Endothelial cell of umbilical vein (primary cell): ENCODE results near the gene NMNAT3. TPM values are rescaled to one million over a fixed set of nuclear protein-coding genes. Genes with fewer than 3 reads are reported as not detected.

Experiments
- BruUV-seq: library from RNA; stranded (reverse); fragments of 400-500 nt; replicated peaks from 2 replicates; lab custom pipeline; 2021; lab: Mats Ljungman, UMichigan
- CTCF ChIA-PET: fragments of 300-600, 350-600 bp; sonication (Branson Sonifier 250); formaldehyde crosslinking; loops from one replicate; lab custom pipeline; 2021; ENCODE audit warnings: antibody characterized with exemption, inconsistent platforms; lab: Charles Lee
- POLR2A ChIA-PET: fragments of 300-600, 350-600 bp; sonication (Branson Sonifier 250); formaldehyde crosslinking; loops from one replicate; lab custom pipeline; 2021; ENCODE audit warnings: antibody characterized with exemption, inconsistent platforms; lab: Charles Lee
- DNase-seq: peaks from one replicate; pipeline ENCODE4 v3.0.0-alpha.2; 2011; ENCODE audit warnings: low read depth, low spot score
- FAIRE-seq: peaks from 2 replicates; lab custom pipeline; 2011; peaks lifted over from hg19 to GRCh38; lab: Jason Lieb, UNC
- H2AFZ ChIP-seq: 2 replicates; pipeline ENCODE4 v1.6.0; 2012; ENCODE audit warnings: low read depth, low read length, control low read depth, inconsistent platforms
- H3K27ac ChIP-seq: 2 replicates; pipeline ENCODE4 v1.5.1; 2011; ENCODE audit warnings: low read depth, mild to moderate bottlenecking, control low read depth, low read length, moderate library complexity; ENCODE audit not compliant: insufficient read depth
- H3K27me3 ChIP-seq, 2 experiments: 2 replicates each; pipeline versions ENCODE4 v1.6.0 to v1.6.1; 2011; ENCODE audit warnings: low read length in 2 of 2, mixed read lengths in 1 of 2; ENCODE audit not compliant: control insufficient read depth in 2 of 2, insufficient read depth in 2 of 2
- H3K36me3 ChIP-seq, 2 experiments: 2 replicates in 1 of 2; 3 replicates in 1 of 2; pipeline ENCODE4 v1.5.1; 2011; ENCODE audit warnings: low read length in 2 of 2, mild to moderate bottlenecking in 1 of 2, moderate library complexity in 1 of 2; ENCODE audit not compliant: control insufficient read depth in 2 of 2, insufficient read depth in 2 of 2; ENCODE audit errors: extremely low read depth in 1 of 2
- H3K4me1 ChIP-seq: 3 replicates; pipeline ENCODE4 v1.5.1; 2011; ENCODE audit warnings: mild to moderate bottlenecking, low read length; ENCODE audit not compliant: control insufficient read depth, insufficient read depth; ENCODE audit errors: extremely low read depth
- H3K4me2 ChIP-seq: 2 replicates; pipeline ENCODE4 v1.6.1; 2011; ENCODE audit warnings: low read length, control low read depth, mixed read lengths; ENCODE audit not compliant: insufficient read depth
- H3K4me3 ChIP-seq, 3 experiments: fragments of 200-600 bp in 1 of 3; sonication (generic), shearing (Covaris generic) in 1 of 3; replicated peaks in 1 of 3; 2 replicates each; pipeline ENCODE4 v1.5.1; 2011 to 2016; ENCODE audit warnings: control low read depth in 3 of 3, low read length in 3 of 3, mild to moderate bottlenecking in 2 of 3, inconsistent platforms in 1 of 3, low read depth in 1 of 3, moderate library complexity in 1 of 3; ENCODE audit not compliant: insufficient read depth in 1 of 3
- H3K79me2 ChIP-seq: 2 replicates; pipeline ENCODE4 v1.6.0; 2012; ENCODE audit warnings: low read length, inconsistent platforms; ENCODE audit not compliant: control insufficient read depth, insufficient read depth
- H3K9ac ChIP-seq: replicated peaks from 2 replicates; pipeline ENCODE3; 2011; ENCODE audit warnings: low read length, control low read depth; ENCODE audit not compliant: insufficient read depth; ENCODE audit errors: extremely low read depth
- H3K9me1 ChIP-seq: replicated peaks from 3 replicates; pipeline ENCODE4 v1.6.0; 2011; ENCODE audit warnings: mild to moderate bottlenecking, low read length; ENCODE audit not compliant: control insufficient read depth, insufficient read depth; ENCODE audit errors: extremely low read depth
- H3K9me3 ChIP-seq: replicated peaks from 2 replicates; pipeline ENCODE4 v1.5.1; 2012; ENCODE audit warnings: low read length, inconsistent platforms; ENCODE audit not compliant: control insufficient read depth, insufficient read depth
- H4K20me1 ChIP-seq: replicated peaks from 2 replicates; pipeline ENCODE3; 2011; ENCODE audit warnings: mild to moderate bottlenecking, low read length; ENCODE audit not compliant: control insufficient read depth, insufficient read depth; ENCODE audit errors: extremely low read depth
- CTCF ChIP-seq, 2 donors: IDR thresholded peaks; 1 replicate in 1 of 2; 2 replicates in 1 of 2; pipeline ENCODE4 v1.5.1; 2011; ENCODE audit warnings: low read length in 2 of 2, mild to moderate bottlenecking in 2 of 2, moderate library complexity in 2 of 2, control low read depth in 1 of 2, inconsistent platforms in 1 of 2, low read depth in 1 of 2; ENCODE audit not compliant: insufficient read depth in 1 of 2; ENCODE audit errors: extremely low read depth in 1 of 2
- EZH2 ChIP-seq: IDR thresholded peaks from 2 replicates; pipeline ENCODE4 v1.6.1; 2012; ENCODE audit warnings: borderline replicate concordance, low read depth, mild to moderate bottlenecking, moderate library complexity, low read length, inconsistent platforms; ENCODE audit not compliant: severe bottlenecking
- FOS ChIP-seq: IDR thresholded peaks from 2 replicates; pipeline ENCODE4 v1.6.1; 2011; ENCODE audit warnings: mild to moderate bottlenecking, low read length, moderate library complexity, borderline replicate concordance; ENCODE audit not compliant: insufficient read depth
- GATA2 ChIP-seq: IDR thresholded peaks from 2 replicates; pipeline ENCODE4 v1.7.0; 2011; ENCODE audit warnings: low read depth, mild to moderate bottlenecking, moderate library complexity, mixed read lengths, low read length; ENCODE audit not compliant: insufficient read length, insufficient read depth
- JUN ChIP-seq: IDR thresholded peaks from 2 replicates; pipeline ENCODE4 v1.6.1; 2011; ENCODE audit warnings: borderline replicate concordance, low read depth; ENCODE audit not compliant: insufficient read length, insufficient read depth
- MAX ChIP-seq: IDR thresholded peaks from 2 replicates; pipeline ENCODE4 v1.6.1; 2011; ENCODE audit not compliant: insufficient read depth, insufficient read length
- MYC ChIP-seq: IDR thresholded peaks from one replicate; pipeline ENCODE4 v1.6.1; 2011; ENCODE audit warnings: mild to moderate bottlenecking, low read depth, low read length
- POLR2A ChIP-seq: IDR thresholded peaks from 2 replicates; pipeline ENCODE4 v1.6.1; 2012; ENCODE audit warnings: low read depth, mild to moderate bottlenecking, control low read depth, low read length
- POLR2AphosphoS5 ChIP-seq: IDR thresholded peaks from 2 replicates; pipeline ENCODE4 v1.6.1; 2012; ENCODE audit warnings: low read depth, mild to moderate bottlenecking, control low read depth, low read length, moderate library complexity; ENCODE audit not compliant: insufficient read depth
- dilution Hi-C: fragments of 300-500 bp; cut with MboI; formaldehyde crosslinking; loops from one replicate; pipeline ENCODE4 v1.15.0; 2019; ENCODE audit warnings: low sequenced_read_pairs; ENCODE audit not compliant: extremely low pct_ligation_motif_present
- intact Hi-C: fragments of 100-400 bp; cut with micrococcal nuclease; formaldehyde crosslinking; loops from one replicate; pipeline ENCODE4 v1.10.0; 2022
- polyA plus RNA-seq, 4 experiments: library from polyadenylated mRNA; depleted of rRNA in 3 of 4; stranded (reverse) in 3 of 4; unstranded in 1 of 4; fragments of >200 nt; gene quantifications; 2 replicates each; pipeline versions ENCODE4 v1.2.1 to v1.2.3, GENCODE V29; 2011 to 2012; ENCODE audit warnings: missing spikeins in 1 of 4
- total RNA-seq: library from RNA; stranded (reverse); gene quantifications from 2 replicates; pipeline ENCODE4 v1.2.3, GENCODE V29; 2021

Gene NMNAT3
- total and polyA plus RNA-seq, 2 donors (not counting 3 experiments of a cell fraction or from before 2014, with no cell fraction given) = 0.59 to 0.60 TPM

- Histone ChIP-seq H3K9me3 (no peaks in the 10 kb centered on the region), H3K4me2 (no peak overlapping the region), H4K20me1 (no peaks in the 10 kb centered on the region), H3K9me1 (no peaks in the 10 kb centered on the region), H2AFZ (no peak overlapping the region), H3K79me2 (no peaks in the 10 kb centered on the region), H3K9ac (no peak overlapping the region), H3K36me3 (no peaks in the 10 kb centered on the region), H3K4me1 (no peaks in the 10 kb centered on the region), H3K27me3 (no peaks in the 10 kb centered on the region), H3K27ac (no peak overlapping the region), H3K4me3 (no peak overlapping the region)
- FAIRE-seq (no peak), DNase-seq (no peak)
- TF ChIP-seq GATA2 (no peak), CTCF (IDR thresholded peaks at IDR 0.05; ENCODE audit: extremely low read depth in 1 of 2, insufficient read depth in 1 of 2, low read depth in 1 of 2, low read length in 2 of 2) (no peak), MYC (no peak), JUN (no peak), FOS (no peak), EZH2 (no peak), POLR2AphosphoS5 (no peak), POLR2A (no peak), MAX (no peak)
- dilution Hi-C loops (no loop called here), intact Hi-C loops (loop anchor here (10.0 kb wide), 1 partner anchor 702 kb away; no protein-coding TSS in a partner anchor)
- ChIA-PET POLR2A (no interaction called here), CTCF (no interaction called here)
- no TSS peak for BruUV-seq
Measured at GRCh38 chr3:139523166-139523565, 154.6 kb downstream of the NMNAT3 start.
